GM13976 (cell line): Measurements from ENCODE around the gene WDR72.

ENCODE experiments used
- DNase-seq: peaks from one replicate; pipeline ENCODE4 v3.0.0; 2012; ENCODE audit warnings: low spot score
- in situ Hi-C: fragments of 300-500 bp; cut with MboI; formaldehyde crosslinking; loops from one replicate; pipeline ENCODE4 v1.12.0; 2022; ENCODE audit warnings: low sequenced_read_pairs, mixed read lengths, inconsistent platforms; ENCODE audit not compliant: unreplicated experiment
- TF ChIP-seq, protein P1 (sequence below): IDR thresholded peaks from 2 replicates; pipeline ENCODE4 v1.5.1; 2012; ENCODE audit warnings: borderline replicate concordance, mild to moderate bottlenecking; ENCODE audit not compliant: insufficient read depth; ENCODE audit errors: extremely low read depth, missing control alignments, control extremely low read depth

The WDR72 gene

DNA sequence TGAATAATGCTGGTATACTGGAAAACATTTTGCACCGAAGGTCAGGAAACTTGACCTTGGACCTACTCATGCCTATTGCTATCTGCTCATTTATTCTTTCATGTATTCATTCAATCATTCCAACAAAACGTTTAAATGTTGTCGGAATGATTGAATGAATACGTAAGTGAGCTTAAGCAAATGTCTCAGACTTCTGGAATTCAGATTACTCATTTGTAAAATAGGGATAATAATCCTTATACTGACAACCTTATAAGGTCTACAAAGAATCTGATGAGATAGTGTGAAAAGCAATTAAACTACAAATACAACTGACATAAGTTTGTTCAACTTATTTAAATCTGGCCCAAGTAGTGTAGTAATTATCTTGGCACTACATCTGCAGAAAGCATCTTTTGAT lies 288.7 kb downstream of the WDR72 start:
- DNase-seq, result no peak
- TF ChIP-seq, protein P1, sequence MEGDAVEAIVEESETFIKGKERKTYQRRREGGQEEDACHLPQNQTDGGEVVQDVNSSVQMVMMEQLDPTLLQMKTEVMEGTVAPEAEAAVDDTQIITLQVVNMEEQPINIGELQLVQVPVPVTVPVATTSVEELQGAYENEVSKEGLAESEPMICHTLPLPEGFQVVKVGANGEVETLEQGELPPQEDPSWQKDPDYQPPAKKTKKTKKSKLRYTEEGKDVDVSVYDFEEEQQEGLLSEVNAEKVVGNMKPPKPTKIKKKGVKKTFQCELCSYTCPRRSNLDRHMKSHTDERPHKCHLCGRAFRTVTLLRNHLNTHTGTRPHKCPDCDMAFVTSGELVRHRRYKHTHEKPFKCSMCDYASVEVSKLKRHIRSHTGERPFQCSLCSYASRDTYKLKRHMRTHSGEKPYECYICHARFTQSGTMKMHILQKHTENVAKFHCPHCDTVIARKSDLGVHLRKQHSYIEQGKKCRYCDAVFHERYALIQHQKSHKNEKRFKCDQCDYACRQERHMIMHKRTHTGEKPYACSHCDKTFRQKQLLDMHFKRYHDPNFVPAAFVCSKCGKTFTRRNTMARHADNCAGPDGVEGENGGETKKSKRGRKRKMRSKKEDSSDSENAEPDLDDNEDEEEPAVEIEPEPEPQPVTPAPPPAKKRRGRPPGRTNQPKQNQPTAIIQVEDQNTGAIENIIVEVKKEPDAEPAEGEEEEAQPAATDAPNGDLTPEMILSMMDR, result no peak
- in situ Hi-C loops, result no loop called here

DNA sequence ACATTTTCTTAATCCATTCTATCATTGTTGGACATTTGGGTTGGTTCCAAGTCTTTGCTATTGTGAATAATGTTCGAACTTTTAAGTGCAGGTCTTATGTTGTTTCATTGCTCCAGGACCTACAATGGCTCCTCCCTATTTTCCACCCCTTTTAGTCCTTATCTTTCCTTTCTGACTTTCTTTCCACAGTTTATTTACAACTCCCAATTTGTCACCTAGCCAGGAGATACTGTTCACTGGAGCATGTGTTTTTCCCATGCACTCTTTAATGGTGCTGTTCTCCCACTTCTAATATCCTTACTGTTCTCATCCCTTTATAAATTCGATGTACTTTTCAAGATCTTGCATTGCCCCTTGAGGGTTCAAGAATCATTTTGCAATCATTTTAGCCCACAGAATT lies 290.0 kb downstream of the WDR72 start:
- no peak for DNase-seq
- TF ChIP-seq, protein P1, result no peak
- in situ Hi-C loops, result no loop called here
